Stimulated activated CD8-positive, alpha-beta memory T cell treated with anti-CD3 and anti-CD28 coated beads, Interleukin-2, amount 100 ng/mL, for 48 hours (primary cell): ENCODE results near the gene AOX1.
"Not testable (repeated sequence)": the region's sequence is repeated elsewhere in the genome, so short reads cannot be mapped to it uniquely, and the experiment has no call there.

Experiments used
- DNase-seq, 2 donors: peaks; one replicate each; pipeline ENCODE4 v3.0.0-alpha.2; 2020; ENCODE audit warnings: low read depth in 2 of 2

Gene AOX1

DNA sequence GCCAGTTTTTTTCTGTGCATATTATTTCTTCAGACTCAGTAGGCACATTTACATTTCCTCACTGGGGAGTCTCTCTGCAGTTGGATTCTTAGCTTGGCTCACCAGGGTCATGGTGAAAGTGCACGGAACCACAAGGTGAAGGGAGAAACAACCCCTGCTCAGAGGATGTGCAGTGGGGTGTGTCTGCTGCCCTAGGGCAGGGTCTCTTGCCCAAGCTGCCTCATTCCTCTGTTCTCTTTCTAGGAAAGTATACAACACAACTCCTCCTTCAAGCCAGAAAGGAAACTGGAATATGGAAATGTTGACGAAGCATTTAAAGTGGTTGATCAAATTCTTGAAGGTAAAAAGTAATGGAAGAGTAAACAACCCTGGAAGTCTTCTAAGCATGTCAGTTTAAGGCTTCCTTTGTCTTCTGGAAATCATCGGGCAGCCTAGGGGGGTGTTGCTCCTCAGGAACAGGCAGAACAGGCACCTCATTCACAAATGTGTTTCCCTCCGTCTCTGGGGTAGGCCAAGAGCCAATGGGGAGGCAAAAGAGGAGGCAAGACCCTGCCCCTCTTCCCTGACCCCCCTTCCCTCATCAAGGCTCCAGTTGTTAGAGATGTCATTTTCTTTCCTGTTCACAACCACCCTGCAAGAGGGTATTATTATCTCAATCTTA is 41.4 kb downstream of the AOX1 start:
- no peak for DNase-seq

DNA sequence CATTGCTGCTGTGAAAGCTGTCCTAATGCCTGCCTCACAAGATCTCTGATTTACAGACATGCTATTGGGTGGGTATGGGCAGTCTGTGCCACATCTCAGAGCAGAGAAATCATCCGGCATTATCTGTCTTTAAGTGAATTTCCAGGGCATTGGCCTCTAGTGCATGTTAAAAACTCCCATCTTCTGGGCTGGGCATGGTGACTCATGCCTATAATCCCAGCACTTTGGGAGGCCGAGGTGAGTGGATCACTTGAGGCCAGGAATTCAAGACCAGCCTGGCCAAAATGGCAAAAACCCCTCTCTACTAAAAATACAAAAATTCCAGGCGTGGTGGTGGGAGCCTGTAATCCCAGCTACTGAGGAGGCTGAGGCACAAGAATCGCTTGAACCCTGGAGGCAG is 42.6 kb downstream of the AOX1 start:
- DNase-seq, result not testable (repeated sequence)

DNA sequence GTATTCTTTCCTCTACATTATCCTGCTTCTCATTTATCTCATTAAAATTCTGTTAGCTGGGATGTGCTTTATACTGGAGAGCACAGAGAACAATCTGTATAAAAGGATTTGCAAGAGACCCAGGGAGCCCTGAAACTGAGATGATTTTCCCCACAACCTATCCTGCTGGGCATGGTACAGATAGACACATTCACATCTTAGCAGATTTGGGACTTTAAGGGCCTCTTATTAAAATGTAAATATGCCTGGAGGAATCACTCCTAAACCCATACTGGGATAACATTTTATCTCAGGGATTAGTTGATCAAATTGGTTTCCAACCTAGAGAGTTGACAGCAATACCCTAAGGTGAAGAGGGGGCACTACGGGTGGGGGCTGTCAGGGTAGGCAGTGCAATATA is 45.5 kb downstream of the AOX1 start:
- DNase-seq, result no peak

DNA sequence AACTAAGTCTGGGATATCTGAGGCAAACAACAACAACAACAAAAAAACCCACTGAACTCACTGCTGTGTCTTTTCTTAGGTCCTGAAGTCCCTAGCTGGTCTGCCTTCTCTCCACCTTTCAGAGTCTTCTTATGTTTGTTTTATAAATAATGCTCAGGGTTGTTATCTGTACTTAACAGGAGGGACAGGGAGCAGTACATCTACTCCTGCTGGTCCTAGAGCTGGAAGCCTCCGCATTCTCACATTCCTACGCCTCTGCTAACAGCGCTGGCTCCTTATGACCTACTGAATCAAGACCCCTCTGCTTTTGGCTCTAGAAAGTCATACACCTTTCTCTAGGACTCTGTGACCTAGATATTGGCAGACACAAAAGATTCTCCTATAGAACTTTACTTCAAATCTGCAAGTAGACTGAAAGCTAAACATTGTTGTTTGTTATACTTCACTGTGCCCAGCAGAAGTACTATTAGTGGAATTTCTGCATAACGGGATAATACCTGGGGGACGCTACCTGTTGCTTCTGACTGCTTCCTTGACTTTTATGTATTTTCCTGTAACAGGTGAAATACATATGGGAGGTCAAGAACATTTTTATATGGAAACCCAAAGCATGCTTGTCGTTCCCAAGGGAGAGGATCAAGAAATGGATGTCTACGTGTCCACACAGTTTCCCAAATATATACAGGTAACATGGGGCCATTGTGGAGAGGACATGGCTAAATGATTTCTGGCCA is 48.6 kb downstream of the AOX1 start:
- DNase-seq, result no peak

DNA sequence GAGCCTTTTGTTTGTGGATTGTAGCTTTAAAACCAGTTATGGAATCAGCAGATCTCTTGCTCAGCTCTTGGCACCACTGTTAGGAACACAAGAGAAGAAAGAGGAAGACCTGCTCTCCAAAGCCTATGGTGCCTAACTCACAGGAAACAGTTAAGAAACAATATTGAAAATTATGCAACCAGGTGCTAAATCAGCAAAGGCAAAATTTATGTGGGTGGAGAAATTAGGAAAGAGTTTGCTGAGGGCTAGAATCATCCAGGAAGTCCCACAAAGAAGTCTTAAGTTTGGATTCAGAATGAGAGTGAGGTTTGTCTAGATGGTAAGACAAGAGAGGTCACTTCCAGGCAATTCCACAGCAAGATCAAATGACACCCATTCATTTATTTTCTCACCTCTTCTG is 49.4 kb downstream of the AOX1 start:
- DNase-seq, result no peak

DNA sequence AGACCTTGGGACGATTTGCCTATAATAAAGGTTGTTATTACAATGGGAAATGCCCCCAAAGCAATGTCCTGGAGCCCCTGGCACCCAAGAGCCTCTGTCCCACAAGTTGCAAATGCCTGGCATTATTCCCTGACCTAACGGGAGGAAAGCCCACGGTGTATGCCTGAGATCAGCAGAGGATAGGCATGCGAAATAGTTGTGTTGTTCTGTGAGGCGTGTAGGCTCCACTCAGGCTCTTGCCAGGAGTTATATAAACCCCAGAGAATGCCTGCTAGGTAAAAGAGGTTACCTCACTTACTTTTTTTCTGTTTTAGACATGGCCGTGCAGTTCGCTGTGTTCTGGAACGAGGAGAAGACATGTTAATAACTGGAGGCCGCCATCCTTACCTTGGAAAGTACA is 52.1 kb downstream of the AOX1 start:
- no peak for DNase-seq

DNA sequence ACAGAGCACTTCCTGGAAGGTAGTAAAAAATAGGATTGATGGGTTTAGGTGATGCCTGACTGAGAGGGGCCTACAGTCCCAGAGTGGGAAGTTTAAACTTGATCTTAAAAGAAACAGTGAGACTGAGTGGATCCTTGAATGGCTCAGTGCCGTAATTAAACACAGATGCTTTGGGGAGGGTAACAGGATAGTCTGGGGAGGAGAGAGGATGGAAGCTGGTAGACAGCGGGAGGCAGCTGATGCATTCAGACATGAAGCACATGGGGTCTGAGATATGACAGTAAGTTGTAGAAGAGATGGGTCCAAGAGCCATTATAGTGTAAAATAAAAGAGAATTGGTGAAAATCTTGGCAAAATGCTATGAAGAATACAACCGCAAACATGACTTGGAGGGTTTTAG is 54.4 kb downstream of the AOX1 start:
- no peak for DNase-seq

DNA sequence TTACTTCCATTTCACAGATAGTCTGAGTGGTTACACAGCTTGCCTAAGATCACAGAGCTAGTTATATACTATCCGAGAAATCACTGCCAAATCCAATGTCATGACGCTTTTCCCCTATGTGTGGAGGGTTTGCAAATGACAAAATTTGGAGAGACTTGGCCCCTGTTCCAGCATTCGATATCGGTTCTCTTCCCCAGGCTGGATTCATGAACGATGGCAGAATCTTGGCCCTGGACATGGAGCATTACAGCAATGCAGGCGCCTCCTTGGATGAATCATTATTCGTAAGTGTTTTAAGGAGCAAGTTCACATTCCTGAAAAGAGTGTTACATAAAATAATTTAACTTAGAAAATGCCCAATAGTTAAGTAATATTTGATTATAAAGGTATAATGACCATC is 55.1 kb downstream of the AOX1 start:
- DNase-seq, result no peak

DNA sequence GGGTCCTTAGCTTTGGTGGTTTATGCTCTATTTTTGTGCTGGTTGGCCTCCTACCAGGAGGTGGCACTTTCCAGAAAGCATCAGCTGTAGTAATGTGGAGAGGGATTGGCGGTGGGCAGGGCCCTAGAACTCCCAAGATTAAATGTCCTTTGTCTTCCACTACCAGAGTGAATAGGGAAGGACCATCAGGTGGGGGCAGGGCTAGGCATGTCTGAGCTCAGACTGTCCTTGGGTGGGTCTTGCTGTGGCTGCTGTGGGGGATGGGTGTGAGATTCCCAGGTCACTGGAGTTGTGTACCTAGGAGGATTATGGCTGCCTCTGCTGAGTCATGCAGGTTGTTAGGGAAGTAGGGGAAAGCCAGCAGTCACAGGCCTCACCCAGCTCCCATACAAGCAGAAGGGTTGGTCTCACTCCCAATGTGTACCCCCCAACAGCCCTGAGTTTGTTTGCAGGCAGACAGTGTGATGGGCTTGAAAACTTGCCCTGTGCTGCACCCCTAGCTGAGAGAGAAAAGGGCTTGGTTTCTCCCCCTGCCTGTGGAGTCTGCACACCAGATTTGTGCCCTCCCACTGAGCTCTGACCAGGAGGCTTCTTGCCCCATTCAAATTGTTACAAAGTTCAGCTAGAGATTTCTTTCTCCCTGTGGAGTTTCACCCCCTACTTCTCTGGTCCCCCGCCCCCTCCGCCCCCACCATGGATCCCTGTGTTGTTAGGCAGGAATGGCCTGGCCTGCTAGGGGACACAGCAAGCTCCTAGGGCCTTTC is 62.9 kb downstream of the AOX1 start:
- not testable (repeated sequence) for DNase-seq

DNA sequence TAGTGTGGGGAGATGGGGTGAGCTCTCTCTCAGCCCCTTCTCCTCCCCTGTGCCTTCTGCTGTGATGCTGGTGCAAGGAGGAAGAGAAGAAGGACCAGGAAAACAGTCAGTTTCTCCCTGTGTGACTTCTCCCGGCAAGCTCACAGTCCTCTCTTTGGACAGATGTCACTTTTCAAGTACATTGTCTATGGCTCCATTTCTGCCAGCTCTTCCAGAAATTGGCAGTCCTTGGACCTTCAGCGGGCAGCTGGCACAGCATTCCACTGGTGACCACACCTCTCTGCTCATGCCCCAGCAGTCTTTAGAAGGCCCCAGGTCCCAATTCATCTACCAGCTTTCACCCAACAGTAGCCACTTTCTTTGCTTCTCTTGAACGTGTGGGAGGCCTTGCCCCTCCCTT is 63.9 kb downstream of the AOX1 start:
- no peak for DNase-seq

DNA sequence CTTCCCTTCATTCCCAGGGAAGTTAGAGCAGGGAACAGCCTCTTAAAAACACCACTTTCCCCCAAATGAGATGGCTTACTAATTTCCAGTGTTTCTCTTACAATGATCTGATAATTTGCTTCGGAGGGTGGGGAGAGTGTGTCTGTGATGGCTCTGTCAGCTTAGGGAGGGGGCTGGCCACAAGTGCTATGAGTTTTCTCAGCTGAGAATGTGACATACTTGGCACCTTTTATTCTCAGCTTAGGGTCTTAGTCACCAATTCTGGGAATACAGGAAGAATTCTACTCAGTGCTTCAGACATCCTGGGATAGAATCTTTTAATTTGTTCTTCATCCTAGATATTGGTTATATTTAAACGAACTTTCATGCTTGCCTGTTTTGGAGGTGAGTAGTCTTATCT is 64.4 kb downstream of the AOX1 start:
- DNase-seq, result no peak

DNA sequence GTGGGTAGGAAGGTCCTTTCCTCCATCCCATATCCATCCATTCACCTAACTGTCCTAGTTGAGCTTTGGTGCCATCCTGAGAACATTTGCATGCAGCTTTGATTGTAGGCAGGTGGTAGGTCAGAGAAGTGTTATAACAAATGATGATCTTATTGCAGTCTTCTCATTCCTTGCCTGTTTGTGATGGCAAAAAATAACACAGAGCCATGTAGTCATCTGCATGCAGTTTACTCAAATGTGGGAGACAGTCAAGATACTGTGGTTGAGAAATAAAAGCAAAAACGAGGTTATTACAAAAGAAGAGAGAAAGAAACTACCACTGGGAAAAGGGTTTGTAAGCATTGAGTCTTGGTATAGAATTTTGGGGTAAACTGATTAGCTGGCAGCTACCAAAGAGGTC is 66.3 kb downstream of the AOX1 start:
- DNase-seq, result no peak

DNA sequence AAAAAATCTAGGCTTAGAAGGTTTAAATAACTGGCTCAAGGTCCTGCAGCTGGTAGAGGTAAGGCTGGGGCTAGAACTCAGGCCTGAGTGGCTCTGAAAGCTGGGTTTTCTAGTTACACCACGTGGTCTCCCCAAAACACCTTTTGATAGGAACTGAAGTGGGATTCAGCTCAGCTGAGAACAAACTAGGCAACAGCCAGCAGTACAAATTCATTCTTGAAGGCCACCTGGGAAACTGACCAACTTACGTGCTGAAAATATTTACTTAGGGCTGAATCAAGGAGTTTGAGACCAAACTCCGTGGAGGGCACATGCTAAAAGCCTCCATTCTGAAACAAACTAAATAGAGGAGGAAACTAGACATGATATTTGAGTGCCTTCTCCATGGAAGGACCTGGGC is 67.2 kb downstream of the AOX1 start:
- no peak for DNase-seq

DNA sequence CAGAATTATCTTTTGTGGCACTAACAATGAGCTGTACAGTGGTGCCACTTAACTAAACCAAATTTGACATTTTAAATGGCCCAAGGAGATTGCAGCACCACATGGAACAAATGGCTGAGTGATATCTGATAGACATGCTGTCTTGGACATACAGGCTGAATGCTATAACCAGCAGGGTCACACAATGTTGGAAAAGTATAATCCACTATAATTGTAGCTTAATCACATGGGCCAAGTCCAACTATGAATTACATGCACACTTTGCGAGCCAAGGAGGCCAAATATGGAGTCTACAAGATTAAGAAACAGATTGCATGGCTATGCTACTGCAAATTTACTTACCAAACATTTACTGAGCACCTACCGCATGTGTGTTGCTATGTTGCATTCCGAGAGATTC is 69.0 kb downstream of the AOX1 start:
- DNase-seq, result no peak

DNA sequence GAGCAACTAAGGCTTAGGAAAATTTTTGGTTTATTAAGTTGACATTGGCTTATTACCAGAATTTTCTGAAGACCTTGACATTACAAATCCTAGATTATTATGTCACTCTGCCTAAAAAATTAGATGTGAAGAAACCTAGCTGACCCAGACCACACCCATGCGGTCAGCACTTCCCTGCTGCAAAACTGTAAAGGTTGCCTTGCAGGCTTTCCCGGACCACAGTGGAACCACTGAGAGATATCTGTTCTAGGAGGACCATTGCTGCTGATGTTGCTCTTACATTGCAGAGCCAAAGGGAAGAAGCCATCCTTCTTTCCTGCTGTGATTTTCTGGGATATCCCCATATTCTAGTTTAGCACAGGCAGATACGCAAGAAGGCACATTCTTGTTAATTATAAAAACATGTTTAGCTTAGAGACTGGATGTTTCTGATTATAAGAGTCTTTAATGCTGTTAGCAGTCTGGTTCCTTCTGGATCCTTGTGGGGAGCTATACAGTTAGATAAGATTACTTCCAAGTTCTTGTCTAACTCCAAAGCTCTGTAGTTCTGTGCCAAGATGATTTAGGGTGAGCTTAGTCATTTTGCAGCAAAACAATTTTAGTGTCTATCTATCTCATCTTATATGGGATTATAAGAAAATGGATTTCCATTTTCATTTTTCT is 70.2 kb downstream of the AOX1 start:
- no peak for DNase-seq

DNA sequence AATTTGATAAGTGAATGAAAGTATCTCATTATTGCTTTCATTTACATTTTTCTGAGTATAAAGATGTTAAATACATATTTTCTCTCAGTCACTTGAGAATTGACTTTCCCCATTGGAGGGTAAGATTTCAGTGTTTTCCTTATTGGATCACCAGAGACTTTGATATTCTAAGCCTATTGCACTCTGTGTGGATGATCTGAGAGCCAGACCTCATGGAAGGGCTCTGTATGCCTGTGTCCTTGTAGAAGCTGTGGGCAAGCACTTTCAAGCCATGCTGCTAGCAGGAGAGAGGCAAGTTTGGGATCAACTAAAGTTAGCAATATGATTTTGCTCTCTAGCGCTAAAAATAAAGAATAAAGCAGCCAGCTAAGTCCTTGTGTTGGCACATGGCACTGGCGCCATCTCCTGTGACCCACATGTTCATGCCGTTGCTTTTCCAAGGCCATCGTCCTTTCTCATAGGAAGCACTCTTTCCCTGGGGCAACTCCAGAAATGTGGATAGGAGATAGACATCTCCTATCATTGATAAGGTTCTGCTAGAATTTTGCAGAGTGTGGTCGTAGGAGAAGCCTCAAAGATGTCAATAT is 72.6 kb downstream of the AOX1 start:
- DNase-seq, result no peak

DNA sequence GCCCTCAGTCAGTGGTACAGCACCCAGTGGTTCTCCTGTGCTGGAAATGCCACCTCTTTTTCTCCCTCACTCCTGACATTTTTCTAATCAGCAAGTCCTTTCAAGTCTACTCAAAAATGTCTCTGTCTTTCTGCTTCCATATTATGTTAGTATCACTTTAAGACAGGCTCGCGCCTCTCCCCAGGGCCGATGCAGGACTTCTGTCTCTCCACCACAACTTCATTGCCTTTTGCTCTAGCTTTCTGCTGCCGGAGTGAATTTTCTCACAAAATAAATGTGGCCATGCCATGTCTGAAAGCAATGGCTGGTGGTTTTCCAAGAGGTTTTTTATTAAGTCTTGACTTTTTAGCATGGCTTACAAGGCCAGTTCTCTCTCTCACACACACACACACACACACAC is 73.6 kb downstream of the AOX1 start:
- DNase-seq, result no peak

DNA sequence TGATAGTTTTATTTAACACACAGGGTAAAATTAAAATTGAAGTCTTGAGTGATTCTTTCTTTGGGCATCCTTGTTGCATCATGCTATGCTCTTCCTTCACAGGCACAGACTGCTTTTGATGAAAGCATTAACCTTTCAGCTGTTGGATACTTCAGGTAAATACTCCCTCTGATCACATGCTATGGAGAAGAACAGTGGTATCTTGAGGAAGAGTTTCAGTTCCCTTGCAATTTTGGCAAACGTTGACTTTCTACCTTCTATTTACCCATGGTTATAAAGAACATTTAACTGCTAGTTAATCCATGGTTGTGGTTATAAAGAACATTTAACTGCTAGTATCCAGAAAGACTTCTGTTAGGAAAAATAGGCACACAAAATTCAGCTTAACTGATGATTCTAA is 75.7 kb downstream of the AOX1 start:
- DNase-seq, result no peak

DNA sequence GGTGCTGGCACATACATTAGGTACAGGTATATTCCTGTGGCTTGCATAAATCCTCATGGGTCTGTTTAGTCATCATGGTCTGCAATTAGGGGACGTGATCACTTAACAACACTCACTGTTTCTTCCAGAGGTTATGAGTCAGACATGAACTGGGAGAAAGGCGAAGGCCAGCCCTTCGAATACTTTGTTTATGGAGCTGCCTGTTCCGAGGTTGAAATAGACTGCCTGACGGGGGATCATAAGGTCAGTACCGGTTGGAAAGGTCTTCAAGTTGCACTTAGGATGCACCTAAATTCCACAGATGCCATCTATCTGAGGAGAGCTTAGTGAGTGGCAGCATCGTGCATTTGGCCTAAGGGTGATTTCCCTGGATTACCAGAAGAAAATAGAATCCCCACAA is 76.9 kb downstream of the AOX1 start:
- no peak for DNase-seq

DNA sequence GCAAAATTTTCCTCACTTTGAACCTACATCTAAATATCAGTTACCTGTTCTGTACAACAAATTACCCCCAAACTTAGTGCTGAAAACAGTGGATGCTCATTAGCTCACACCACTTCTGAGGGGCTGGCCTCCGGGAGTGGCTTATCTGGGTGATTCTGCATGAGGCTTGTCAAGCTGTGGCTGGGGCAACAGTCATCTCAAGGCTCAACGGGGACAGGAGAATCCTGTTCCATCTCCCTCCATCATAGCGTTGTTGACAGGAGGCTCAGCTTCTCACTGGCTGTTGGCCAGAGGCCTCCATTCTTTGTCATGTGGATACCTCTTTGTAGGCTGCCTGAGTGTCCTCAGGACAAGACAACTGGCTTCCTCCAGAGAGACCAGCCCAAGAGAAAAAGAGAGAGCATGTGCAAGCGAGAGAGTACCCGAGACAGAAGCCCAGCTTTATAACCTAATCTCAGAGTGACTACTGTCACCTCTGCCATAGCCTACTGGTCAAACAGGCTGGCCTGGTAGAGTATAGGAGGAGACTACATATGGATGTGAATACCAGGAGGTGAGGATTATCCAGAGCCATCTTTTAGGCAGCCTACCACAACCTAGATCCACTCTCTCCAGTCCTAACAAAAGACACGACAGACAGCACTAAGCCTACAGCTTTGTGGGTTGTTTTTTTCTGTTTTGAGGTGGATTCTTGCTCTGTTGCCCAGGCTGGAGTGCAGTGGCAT is 79.1 kb downstream of the AOX1 start:
- DNase-seq, result no peak

DNA sequence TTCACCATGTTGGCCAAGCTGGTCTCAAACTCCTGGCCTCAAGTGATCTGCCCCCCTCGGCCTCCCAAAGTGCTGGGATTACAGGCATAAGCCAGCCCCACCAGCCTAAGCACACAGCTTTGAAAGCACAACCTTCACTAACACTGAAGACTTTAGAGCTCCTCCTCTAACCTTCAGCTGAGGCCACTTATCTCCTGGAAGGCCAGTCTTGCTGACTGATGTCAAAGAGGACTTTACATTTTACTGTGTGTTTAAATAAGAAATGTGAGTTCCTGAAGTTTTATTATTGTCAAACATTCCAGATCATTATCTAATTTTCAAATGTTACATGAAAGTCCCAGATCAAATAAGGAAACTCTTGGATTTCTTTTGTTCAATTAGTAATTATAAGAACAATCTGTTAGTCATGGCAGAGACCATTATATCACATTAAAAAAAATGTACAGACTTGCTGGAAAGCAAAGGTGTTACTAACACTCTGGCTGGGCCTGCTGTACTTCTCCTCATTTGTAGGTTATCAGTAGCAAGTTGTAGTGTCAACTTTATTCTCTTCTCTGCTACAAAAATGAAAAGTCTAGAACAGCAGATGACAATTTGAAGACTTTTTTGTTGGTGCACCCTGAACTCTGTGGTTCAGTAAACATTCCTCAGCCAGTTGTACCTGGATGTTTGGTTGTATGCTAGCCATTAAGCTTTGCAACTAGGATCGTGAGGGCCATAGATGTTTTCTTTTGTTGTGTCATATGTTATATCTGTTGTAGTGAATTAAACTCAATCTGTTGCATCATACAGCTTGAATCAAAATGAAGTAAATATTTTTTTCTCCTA is 80.0 kb downstream of the AOX1 start:
- DNase-seq, result no peak
